Tibial nerve (tissue), 4 donors: Measurements from ENCODE around the gene NEGR1. TPM values are rescaled to one million over a fixed set of nuclear protein-coding genes. Genes with fewer than 3 reads are reported as not detected.
A peak's percentile ranks its signal among the peaks of the same experiment; 100 is the strongest.

Experiments
- DNase-seq, 2 donors: peaks; one replicate each; pipeline ENCODE4 v3.0.0-alpha.2; 2019; ENCODE audit warnings: low spot score in 2 of 2
- H3K27ac ChIP-seq, 4 donors: fragments of 200-600 bp; sonication (generic) in 3 of 4; one replicate each; pipeline ENCODE4 v1.5.1; 2017 to 2019; ENCODE audit warnings: mild to moderate bottlenecking in 1 of 4
- H3K27me3 ChIP-seq, 2 donors: fragments of 200-600 bp; sonication (generic) in 1 of 2; one replicate each; pipeline versions ENCODE4 v1.5.1 to v1.6.0; 2017 to 2019
- H3K36me3 ChIP-seq, 3 donors: fragments of 200-600 bp; sonication (generic); one replicate each; pipeline ENCODE4 v1.5.1; 2018 to 2019
- H3K4me1 ChIP-seq, 4 donors: fragments of 200-600 bp; sonication (generic) in 3 of 4; one replicate each; pipeline ENCODE4 v1.5.1; 2017 to 2019
- H3K4me3 ChIP-seq, 4 donors: fragments of 200-600 bp; sonication (generic) in 3 of 4; one replicate each; pipeline ENCODE4 v1.5.1; 2017 to 2019; ENCODE audit warnings: mild to moderate bottlenecking in 1 of 4, moderate library complexity in 1 of 4
- H3K9me3 ChIP-seq, 4 donors: fragments of 200-600 bp; sonication (generic) in 3 of 4; one replicate each; pipeline ENCODE4 v1.5.1; 2017 to 2019
- EP300 ChIP-seq, 2 donors: sonication (generic); formaldehyde crosslinking; IDR thresholded peaks; one replicate each; pipeline ENCODE4 v1.6.1; 2017; ENCODE audit warnings: antibody characterized with exemption in 2 of 2, mild to moderate bottlenecking in 1 of 2
- POLR2A ChIP-seq, 2 donors: fragments of 450-650 bp; IDR thresholded peaks; one replicate each; pipeline ENCODE4 v1.6.1; 2017; ENCODE audit warnings: antibody characterized with exemption in 2 of 2, mild to moderate bottlenecking in 2 of 2, moderate library complexity in 2 of 2
- WGBS, 2 donors: methylation state at CpG; one replicate each; pipeline ENCODE4 v1.1.5; 2018; 5-methylcytosine and 5-hydroxymethylcytosine counted together
- total RNA-seq, 4 donors: library from RNA; depleted of rRNA; stranded (reverse); fragments of >200 nt; gene quantifications; one replicate each; pipeline ENCODE4 v1.1.0, GENCODE V29; 2016
- TF ChIP-seq, protein P1 (sequence below), 5 experiments: fragments of 200-600 bp in 3 of 5; fragments of 450-650 bp in 2 of 5; sonication (generic) in 3 of 5; IDR thresholded peaks; one replicate each; pipeline ENCODE4 v1.5.1; 2016 to 2019; ENCODE audit warnings: antibody characterized with exemption in 5 of 5, mild to moderate bottlenecking in 3 of 5, moderate library complexity in 2 of 5

Gene NEGR1
- total RNA-seq, 4 donors from 2014 or later, result 46.0 to 58.2 (median 52.4) TPM

DNA sequence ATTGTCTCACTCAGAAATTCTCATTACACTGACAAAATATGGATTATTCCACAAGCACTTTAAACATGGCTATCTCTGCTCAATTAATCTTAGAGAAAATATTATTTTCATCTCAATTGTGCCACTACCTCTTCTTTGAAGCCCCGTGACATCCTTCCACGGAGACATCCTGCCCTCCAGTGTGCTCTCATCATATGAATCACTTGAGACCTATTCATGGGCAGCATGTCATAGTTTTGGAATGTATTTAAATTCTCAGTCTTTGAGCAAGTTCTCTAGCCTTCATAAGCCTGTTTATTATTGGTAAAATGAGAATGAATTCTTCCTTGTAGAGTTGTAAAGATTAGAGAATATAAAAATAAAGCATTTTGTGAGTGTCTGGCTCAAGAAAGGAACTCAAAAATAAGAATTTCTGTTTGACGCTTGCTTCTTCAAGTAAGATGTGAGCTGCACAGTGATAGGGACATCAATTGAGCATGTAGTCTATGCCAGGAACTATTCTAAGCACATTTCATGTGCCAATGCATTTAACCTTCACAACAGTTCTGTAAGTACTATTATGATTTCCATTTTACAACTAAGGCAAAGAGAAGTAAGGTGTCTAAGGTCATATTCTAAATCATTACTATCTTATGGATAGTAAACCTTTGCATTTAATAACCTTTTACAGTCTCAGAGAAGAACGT, 644.1 kb downstream of the NEGR1 start:
- Histone ChIP-seq H3K9me3 (peaks cover 0 to 7% (median 0%) of the 10 kb centered on the region in 4 donors), H3K27ac (peak overlapping the region in 1 of 4 donors; percentile 63), H3K4me3 (no peak overlapping the region), H3K27me3 (no peaks in the 10 kb centered on the region), H3K36me3 (no peaks in the 10 kb centered on the region), H3K4me1 (peaks cover 0 to 27% (median 8%) of the 10 kb centered on the region in 4 donors)
- WGBS, 2 donors, result 44 to 57% methylated on average over 4 of the region's 4 CpGs
- TF ChIP-seq EP300 (IDR thresholded peaks at IDR 0.05) (no peak), POLR2A (IDR thresholded peaks at IDR 0.05) (no peak)
- TF ChIP-seq, protein P1, sequence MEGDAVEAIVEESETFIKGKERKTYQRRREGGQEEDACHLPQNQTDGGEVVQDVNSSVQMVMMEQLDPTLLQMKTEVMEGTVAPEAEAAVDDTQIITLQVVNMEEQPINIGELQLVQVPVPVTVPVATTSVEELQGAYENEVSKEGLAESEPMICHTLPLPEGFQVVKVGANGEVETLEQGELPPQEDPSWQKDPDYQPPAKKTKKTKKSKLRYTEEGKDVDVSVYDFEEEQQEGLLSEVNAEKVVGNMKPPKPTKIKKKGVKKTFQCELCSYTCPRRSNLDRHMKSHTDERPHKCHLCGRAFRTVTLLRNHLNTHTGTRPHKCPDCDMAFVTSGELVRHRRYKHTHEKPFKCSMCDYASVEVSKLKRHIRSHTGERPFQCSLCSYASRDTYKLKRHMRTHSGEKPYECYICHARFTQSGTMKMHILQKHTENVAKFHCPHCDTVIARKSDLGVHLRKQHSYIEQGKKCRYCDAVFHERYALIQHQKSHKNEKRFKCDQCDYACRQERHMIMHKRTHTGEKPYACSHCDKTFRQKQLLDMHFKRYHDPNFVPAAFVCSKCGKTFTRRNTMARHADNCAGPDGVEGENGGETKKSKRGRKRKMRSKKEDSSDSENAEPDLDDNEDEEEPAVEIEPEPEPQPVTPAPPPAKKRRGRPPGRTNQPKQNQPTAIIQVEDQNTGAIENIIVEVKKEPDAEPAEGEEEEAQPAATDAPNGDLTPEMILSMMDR (IDR thresholded peaks at IDR 0.05), result no peak
- no peak for DNase-seq

DNA sequence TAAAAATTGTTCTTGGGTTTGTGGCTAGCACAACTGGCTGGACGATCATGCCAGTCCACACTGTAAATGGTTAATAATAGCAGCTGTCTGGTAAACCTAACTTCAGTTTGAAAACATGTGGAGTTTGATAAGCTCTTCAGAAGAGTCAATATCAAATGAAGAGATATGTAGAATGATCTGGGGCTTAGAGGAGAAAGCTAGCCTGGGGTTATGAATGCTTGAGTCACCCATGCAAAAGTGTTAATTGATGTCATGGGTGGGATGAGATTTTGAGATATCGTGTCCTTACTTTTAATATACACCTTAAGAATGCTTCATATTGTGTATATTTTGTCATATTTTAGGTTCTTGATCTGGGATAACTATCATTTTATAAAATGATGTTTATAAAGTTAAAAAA, 646.8 kb downstream of the NEGR1 start:
- Histone ChIP-seq H3K27me3 (no peaks in the 10 kb centered on the region), H3K36me3 (no peaks in the 10 kb centered on the region), H3K4me3 (no peak overlapping the region), H3K4me1 (peaks cover 0 to 14% (median 5%) of the 10 kb centered on the region in 4 donors), H3K9me3 (peaks cover 0 to 7% (median 0%) of the 10 kb centered on the region in 4 donors), H3K27ac (no peak overlapping the region)
- WGBS, 2 donors, result 89% methylated on average over 2 of the region's 2 CpGs
- no peak for DNase-seq
- TF ChIP-seq POLR2A (IDR thresholded peaks at IDR 0.05) (no peak), EP300 (IDR thresholded peaks at IDR 0.05) (no peak)
- TF ChIP-seq, protein P1 (IDR thresholded peaks at IDR 0.05), result no peak

GRCh38 chr1:71634159-71634558, 648.2 kb downstream of the NEGR1 start:
- TF ChIP-seq, protein P1 (IDR thresholded peaks at IDR 0.05), result no peak
- TF ChIP-seq EP300 (IDR thresholded peaks at IDR 0.05), result no peak
- no peak for TF ChIP-seq POLR2A (IDR thresholded peaks at IDR 0.05)
- Histone ChIP-seq H3K27ac (no peak overlapping the region), H3K4me1 (peaks cover 0 to 4% (median 2%) of the 10 kb centered on the region in 4 donors), H3K36me3 (no peaks in the 10 kb centered on the region), H3K4me3 (no peak overlapping the region), H3K9me3 (peaks cover 0 to 7% (median 0%) of the 10 kb centered on the region in 4 donors), H3K27me3 (no peaks in the 10 kb centered on the region)
- no peak for DNase-seq

- WGBS, 2 donors, result 94 to 95% methylated on average over 1 of the region's 1 CpG
- TF ChIP-seq, protein P1 (IDR thresholded peaks at IDR 0.05), result no peak
- TF ChIP-seq POLR2A (IDR thresholded peaks at IDR 0.05) (no peak), EP300 (IDR thresholded peaks at IDR 0.05) (no peak)
- H3K27me3 ChIP-seq, result no peaks in the 10 kb centered on the region
- no peak overlapping the region for H3K27ac ChIP-seq
- no peak for DNase-seq
- H3K4me1 ChIP-seq, result no peaks in the 10 kb centered on the region
- no peak overlapping the region for H3K4me3 ChIP-seq
- no peaks in the 10 kb centered on the region for H3K36me3 ChIP-seq
- H3K9me3 ChIP-seq, result peaks cover 0 to under 1% (median 0%) of the 10 kb centered on the region in 4 donors
Measured at GRCh38 chr1:71630073-71630472, 652.3 kb downstream of the NEGR1 start.

- Histone ChIP-seq H3K36me3 (no peaks in the 10 kb centered on the region), H3K9me3 (no peaks in the 10 kb centered on the region), H3K27me3 (no peaks in the 10 kb centered on the region), H3K27ac (no peak overlapping the region), H3K4me1 (no peaks in the 10 kb centered on the region), H3K4me3 (no peak overlapping the region)
- no peak for DNase-seq
- TF ChIP-seq POLR2A (IDR thresholded peaks at IDR 0.05), result no peak
- TF ChIP-seq, protein P1 (IDR thresholded peaks at IDR 0.05), result no peak
- no peak for TF ChIP-seq EP300 (IDR thresholded peaks at IDR 0.05)
Measured at GRCh38 chr1:71625004-71625403, 657.3 kb downstream of the NEGR1 start.
